Liver (tissue), 9 donors: Measurements from ENCODE around the gene RPUSD2. TPM values are rescaled to one million over a fixed set of nuclear protein-coding genes. Genes with fewer than 3 reads are reported as not detected.

Experiments used
- DNase-seq: peaks from one replicate; pipeline ENCODE4 v3.0.0-alpha.2; 2017; ENCODE audit warnings: low spot score
- H3K27ac ChIP-seq, 2 donors: one replicate each; pipeline ENCODE4 v1.7.0; 2013; ENCODE audit warnings: inconsistent platforms in 2 of 2, low read length in 2 of 2, control low read depth in 1 of 2, low read depth in 1 of 2, mild to moderate bottlenecking in 1 of 2
- H3K27me3 ChIP-seq, 4 donors: one replicate each; pipeline versions ENCODE4 v1.6.1 to v1.7.0; 2013; ENCODE audit warnings: low read length in 3 of 4, inconsistent platforms in 1 of 4, mild to moderate bottlenecking in 1 of 4, moderate library complexity in 1 of 4; ENCODE audit not compliant: control insufficient read depth in 4 of 4, insufficient read depth in 4 of 4
- H3K36me3 ChIP-seq, 4 donors: one replicate each; pipeline versions ENCODE4 v1.6.1 to v1.7.0; 2013; ENCODE audit warnings: low read length in 3 of 4, mild to moderate bottlenecking in 3 of 4, low read depth in 1 of 4, moderate library complexity in 1 of 4; ENCODE audit not compliant: control insufficient read depth in 4 of 4, insufficient read depth in 3 of 4
- H3K4me1 ChIP-seq, 4 donors: one replicate each; pipeline versions ENCODE4 v1.6.1 to v1.7.0; 2013; ENCODE audit warnings: low read length in 3 of 4, mild to moderate bottlenecking in 3 of 4, moderate library complexity in 1 of 4; ENCODE audit not compliant: control insufficient read depth in 4 of 4, insufficient read depth in 4 of 4
- H3K4me3 ChIP-seq, 3 donors: one replicate each; pipeline versions ENCODE4 v1.6.1 to v1.7.0; 2013; ENCODE audit warnings: low read length in 3 of 3, control low read depth in 1 of 3, low read depth in 1 of 3, mild to moderate bottlenecking in 1 of 3
- H3K9ac ChIP-seq, 2 donors: one replicate each; pipeline ENCODE4 v1.7.0; 2013; ENCODE audit warnings: low read length in 2 of 2, mild to moderate bottlenecking in 2 of 2, moderate library complexity in 2 of 2, control low read depth in 1 of 2, low read depth in 1 of 2
- H3K9me3 ChIP-seq, 4 donors: one replicate each; pipeline versions ENCODE4 v1.6.1 to v1.7.0; 2013; ENCODE audit warnings: low read length in 3 of 4; ENCODE audit not compliant: control insufficient read depth in 4 of 4
- ATF3 ChIP-seq: IDR thresholded peaks from 2 replicates; pipeline ENCODE4 v1.6.1; 2016; ENCODE audit warnings: antibody characterized with exemption
- CTCF ChIP-seq: fragments of 150-350 bp; IDR thresholded peaks from 2 replicates; pipeline ENCODE4 v1.5.1; 2017; ENCODE audit warnings: improper control_type of control experiment, low read depth, low read length; ENCODE audit not compliant: missing input control
- EGR1 ChIP-seq, 2 donors: IDR thresholded peaks; 2 replicates each; pipeline ENCODE4 v1.6.1; 2016 to 2018; ENCODE audit warnings: antibody characterized with exemption in 2 of 2, low read depth in 2 of 2
- FOXA1 ChIP-seq: IDR thresholded peaks from 2 replicates; pipeline ENCODE4 v1.6.1; 2016; ENCODE audit warnings: antibody characterized with exemption
- FOXA2 ChIP-seq: IDR thresholded peaks from 2 replicates; pipeline ENCODE4 v1.6.1; 2016; ENCODE audit warnings: antibody characterized with exemption
- HNF4A ChIP-seq, 2 donors: conservative IDR thresholded peaks; 2 replicates each; pipeline ENCODE4 v1.6.1; 2016; ENCODE audit warnings: antibody characterized with exemption in 2 of 2, mild to moderate bottlenecking in 2 of 2
- HNF4G ChIP-seq: IDR thresholded peaks from 2 replicates; pipeline ENCODE4 v1.6.1; 2016; ENCODE audit warnings: antibody characterized with exemption
- JUND ChIP-seq, 2 donors: IDR thresholded peaks; 2 replicates each; pipeline ENCODE4 v1.6.1; 2016; ENCODE audit warnings: antibody characterized with exemption in 2 of 2
- MAX ChIP-seq: IDR thresholded peaks from 2 replicates; pipeline ENCODE4 v1.6.1; 2016; ENCODE audit warnings: antibody characterized with exemption
- NR2F2 ChIP-seq: IDR thresholded peaks from 2 replicates; pipeline ENCODE4 v1.6.1; 2016; ENCODE audit warnings: antibody characterized with exemption
- RAD21 ChIP-seq, 2 donors: IDR thresholded peaks; 2 replicates each; pipeline ENCODE4 v1.6.1; 2016; ENCODE audit warnings: antibody characterized with exemption in 2 of 2, mild to moderate bottlenecking in 2 of 2
- REST ChIP-seq: IDR thresholded peaks from 2 replicates; pipeline ENCODE4 v1.6.1; 2016; ENCODE audit warnings: antibody characterized with exemption, mild to moderate bottlenecking
- RXRA ChIP-seq, 2 donors: IDR thresholded peaks; 2 replicates each; pipeline ENCODE4 v1.6.1; 2017 to 2018; ENCODE audit warnings: antibody characterized with exemption in 2 of 2, mild to moderate bottlenecking in 1 of 2
- SP1 ChIP-seq: IDR thresholded peaks from 2 replicates; pipeline ENCODE4 v1.6.1; 2018; ENCODE audit warnings: antibody characterized with exemption, mild to moderate bottlenecking
- TAF1 ChIP-seq: conservative IDR thresholded peaks from 2 replicates; pipeline ENCODE4 v1.6.1; 2016; ENCODE audit warnings: antibody characterized with exemption, mild to moderate bottlenecking
- YY1 ChIP-seq: IDR thresholded peaks from 2 replicates; pipeline ENCODE4 v1.6.1; 2016; ENCODE audit warnings: antibody characterized with exemption, mild to moderate bottlenecking
- ZBTB33 ChIP-seq: IDR thresholded peaks from 2 replicates; pipeline ENCODE4 v1.6.1; 2016; ENCODE audit warnings: antibody characterized with exemption
- WGBS: extraction: QIAGEN DNeasy Blood & Tissue Kit; methylation state at CpG from one replicate; pipeline ENCODE4 v1.1.7; 2013; 5-methylcytosine and 5-hydroxymethylcytosine counted together
- polyA plus RNA-seq, 2 donors: library from polyadenylated mRNA; stranded (reverse) in 1 of 2; unstranded in 1 of 2; fragments of 200-250 nt in 1 of 2; fragments of >200 nt in 1 of 2; fragmentation: Nextera tagmentation in 1 of 2; extraction: Ambion mirVana in 1 of 2; gene quantifications; one replicate each; pipeline versions ENCODE4 v1.2.1 to v1.2.3, GENCODE V29; 2013 to 2015
- total RNA-seq, 2 donors: library from RNA; depleted of rRNA; stranded (reverse); fragments of >200 nt; gene quantifications; one replicate each; pipeline ENCODE4 v1.2.3, GENCODE V29; 2014
- donor health status: healthy.
- donor health status: healthy.
- donor health status: healthy.
- donor health status: healthy.
- donor health status: healthy.

Gene RPUSD2
- total and polyA plus RNA-seq, 4 donors, result 5.3 to 7.6 (median 6.6) TPM

- Histone ChIP-seq H3K36me3 (peaks cover 2 to 25% (median 7%) of the 10 kb centered on the region in 4 donors), H3K4me1 (peaks cover 0 to 13% (median 10%) of the 10 kb centered on the region in 4 donors), H3K27me3 (no peaks in the 10 kb centered on the region), H3K4me3 (no peak overlapping the region), H3K9me3 (no peaks in the 10 kb centered on the region), H3K27ac (peak overlapping the region; percentile 23 to 39), H3K9ac (no peak overlapping the region)
- no peak for DNase-seq
- TF ChIP-seq CTCF (no peak), EGR1 (IDR thresholded peaks at IDR 0.05; ENCODE audit: low read depth in 2 of 2) (no peak), HNF4G (no peak), RXRA (IDR thresholded peaks at IDR 0.05) (no peak), ZBTB33 (no peak), MAX (no peak), HNF4A (conservative IDR thresholded peaks at IDR 0.05) (no peak), JUND (IDR thresholded peaks at IDR 0.05) (no peak), ATF3 (no peak), YY1 (no peak), FOXA2 (no peak), TAF1 (no peak), RAD21 (IDR thresholded peaks at IDR 0.05) (no peak), SP1 (no peak), NR2F2 (no peak), REST (no peak), FOXA1 (no peak)
- WGBS, result 89% methylated on average over 6 of the region's 6 CpGs
Observed at GRCh38 chr15:40550341-40551037, 18.6 kb upstream of the RPUSD2 start.
